NCI-H128 (cell line): ENCODE data around the gene GLIS2.

Experiments
- DNase-seq: peaks from one replicate; lab custom pipeline; 2025; ENCODE audit not compliant: unreplicated experiment; lab: John Stamatoyannopoulos, UW

GLIS2 gene

DNA sequence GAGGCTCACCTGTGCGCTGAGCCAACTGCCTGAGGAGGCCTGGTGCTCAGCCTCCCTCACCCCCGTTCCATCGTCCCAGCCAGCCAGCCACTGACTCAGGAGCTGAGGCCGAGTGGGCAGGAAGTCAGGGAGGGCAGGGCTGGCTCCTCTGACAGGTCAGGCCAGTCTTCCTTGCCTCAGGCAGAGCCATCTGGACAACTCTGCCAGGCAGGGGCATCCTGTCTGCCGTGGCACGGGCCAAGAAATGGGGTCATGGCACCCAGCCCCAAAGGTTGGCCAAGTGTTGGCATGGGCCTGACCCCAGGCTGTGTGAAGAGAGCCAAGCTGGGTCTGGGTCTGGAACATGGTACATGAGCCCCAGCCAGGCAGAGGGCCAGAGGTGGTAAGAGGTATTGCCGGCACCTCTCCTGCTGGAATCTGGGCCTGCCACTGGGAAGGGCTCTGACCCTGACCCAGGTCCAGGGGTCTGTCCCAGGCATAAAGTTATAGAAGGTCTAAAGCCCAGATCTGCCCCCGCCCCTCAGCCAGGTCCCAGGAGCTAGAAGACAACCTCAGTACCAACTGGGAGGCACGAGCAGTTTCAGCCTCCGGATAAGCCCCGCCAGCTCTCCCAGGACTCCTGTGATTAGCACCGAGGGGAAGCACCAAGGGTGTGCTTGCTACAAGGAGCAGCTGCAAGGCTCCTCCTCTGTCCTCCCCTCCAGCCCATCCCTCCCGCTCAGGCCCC is 53.3 kb downstream of the GLIS2 start:
- no peak for DNase-seq

- DNase-seq: no peak
Measured at GRCh38 chr16:4370151-4370550, 54.3 kb downstream of the GLIS2 start.

GRCh38 chr16:4370570-4371356 is 54.9 kb downstream of the GLIS2 start:
- no peak for DNase-seq

GRCh38 chr16:4371357-4372000 is 55.6 kb downstream of the GLIS2 start, which contains the start of gene VASN:
TSS of gene VASN (plus strand) at chr16:4371848. CDS start at chr16:4380878, 9,030 bp downstream.
- DNase-seq: no peak

DNA sequence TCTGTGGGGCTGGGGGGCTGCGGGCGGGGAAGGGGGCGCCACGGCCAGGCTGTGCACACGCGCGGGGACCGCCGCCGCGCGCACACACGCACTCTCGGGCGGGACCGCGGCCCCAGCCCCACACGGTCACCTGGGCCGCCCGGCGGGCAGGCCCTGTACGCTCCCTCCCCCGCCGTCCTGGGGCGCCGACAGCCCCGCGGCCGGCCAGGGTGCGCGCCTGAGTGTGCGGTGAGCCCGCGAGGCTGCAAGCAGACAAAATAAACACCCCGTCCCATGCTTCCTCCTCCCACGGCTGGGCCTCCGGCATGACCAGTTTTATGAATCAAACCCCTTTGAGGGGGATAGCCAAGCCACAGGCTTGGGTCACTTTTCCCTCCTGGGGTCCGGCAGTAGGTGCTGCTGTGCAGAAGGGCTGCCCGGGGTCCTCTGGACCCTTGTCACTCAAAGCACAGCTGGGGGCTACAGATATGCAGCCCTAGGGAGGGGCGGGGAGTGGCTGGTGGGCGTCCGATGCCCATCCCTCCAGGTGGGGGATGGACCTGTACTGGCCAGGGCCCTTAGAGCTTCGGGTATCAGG is 56.2 kb downstream of the GLIS2 start:
- no peak for DNase-seq

- DNase-seq: no peak
Measured at GRCh38 chr16:4372578-4373355, 56.9 kb downstream of the GLIS2 start.

GRCh38 chr16:4373356-4373908 is 57.6 kb downstream of the GLIS2 start:
- no peak for DNase-seq

DNA sequence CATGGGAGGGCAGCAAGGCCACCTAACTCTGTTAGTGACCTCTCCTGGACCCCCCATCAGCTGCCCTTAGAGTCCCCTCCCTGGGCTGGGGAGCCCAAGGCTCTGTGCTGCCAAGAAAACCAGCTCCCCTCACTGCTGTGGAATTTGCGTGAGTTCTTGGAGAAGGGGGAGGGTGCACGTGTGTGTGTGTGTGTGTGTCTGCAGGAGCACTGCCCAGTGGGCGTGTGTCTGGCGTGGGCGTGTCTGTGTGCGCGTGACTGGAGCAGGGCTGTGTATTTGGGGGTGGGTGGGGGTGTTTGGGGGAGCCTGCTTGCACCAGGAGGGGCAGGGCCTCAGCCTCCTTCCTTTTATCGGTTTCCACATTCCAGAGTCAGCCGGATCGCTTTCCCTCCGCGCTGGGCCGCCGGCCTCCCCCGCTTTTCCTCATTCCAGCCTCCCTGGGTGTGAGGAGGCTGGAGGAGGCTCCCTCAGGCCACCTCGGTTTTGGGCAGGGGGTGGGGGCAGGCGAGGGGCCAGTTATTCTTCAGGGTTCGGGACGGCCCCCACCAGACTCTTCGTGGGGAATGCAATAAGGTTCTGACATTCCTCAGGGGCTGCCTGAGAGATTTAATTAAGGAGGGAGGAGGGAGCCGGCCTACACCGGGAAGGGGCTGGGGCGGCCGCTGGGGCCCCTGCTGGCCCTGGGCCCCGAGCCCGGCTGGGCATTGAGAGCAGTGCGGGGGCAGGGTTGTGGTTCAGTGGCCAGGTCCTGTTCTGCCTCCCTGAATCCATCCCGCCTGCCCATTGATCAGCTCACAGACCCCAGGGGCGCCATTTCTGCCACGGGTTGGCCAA is 58.3 kb downstream of the GLIS2 start:
- DNase-seq: no peak

GRCh38 chr16:4375717-4376116 is 59.9 kb downstream of the GLIS2 start:
- DNase-seq: no peak

- DNase-seq: no peak
Measured at GRCh38 chr16:4376126-4376892, 60.4 kb downstream of the GLIS2 start.

- DNase-seq: no peak
Measured at GRCh38 chr16:4376893-4377572, 61.2 kb downstream of the GLIS2 start.

DNA sequence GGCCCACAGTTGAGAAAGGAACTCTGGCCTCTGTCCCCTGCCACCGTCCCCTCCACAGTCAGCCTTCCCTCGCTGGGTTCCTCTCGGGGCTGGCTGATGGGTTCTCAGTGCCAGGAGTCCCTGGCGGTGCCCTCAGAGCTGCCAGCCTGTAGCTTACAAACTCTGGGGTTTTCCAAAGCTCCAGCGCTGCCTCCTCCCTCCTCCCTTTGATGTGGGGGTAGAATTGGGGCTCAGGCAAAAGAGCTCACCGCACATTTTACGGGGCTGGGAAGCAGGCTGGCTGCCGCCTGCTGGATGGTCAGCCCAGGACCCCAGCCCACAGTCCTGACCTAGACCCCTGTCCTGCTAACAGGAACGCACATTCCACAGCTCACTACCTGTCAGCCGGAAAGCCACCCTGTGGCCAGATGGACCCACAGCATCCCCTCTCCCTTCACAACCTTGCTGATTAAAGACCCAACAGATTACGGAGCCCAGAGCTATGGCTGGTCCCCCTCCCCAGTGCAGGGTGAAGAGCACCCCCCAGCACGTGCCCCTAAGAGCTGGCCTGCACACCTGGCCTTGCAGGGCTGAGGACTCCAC is 61.8 kb downstream of the GLIS2 start:
- no peak for DNase-seq

- no peak for DNase-seq
Measured at GRCh38 chr16:4378161-4378666, 62.3 kb downstream of the GLIS2 start.

GRCh38 chr16:4378999-4379690 is 63.3 kb downstream of the GLIS2 start:
- no peak for DNase-seq

GRCh38 chr16:4380119-4381063 is 64.5 kb downstream of the GLIS2 start:
- DNase-seq: no peak
